ENCODE data around the gene FIBCD1.

DNA sequence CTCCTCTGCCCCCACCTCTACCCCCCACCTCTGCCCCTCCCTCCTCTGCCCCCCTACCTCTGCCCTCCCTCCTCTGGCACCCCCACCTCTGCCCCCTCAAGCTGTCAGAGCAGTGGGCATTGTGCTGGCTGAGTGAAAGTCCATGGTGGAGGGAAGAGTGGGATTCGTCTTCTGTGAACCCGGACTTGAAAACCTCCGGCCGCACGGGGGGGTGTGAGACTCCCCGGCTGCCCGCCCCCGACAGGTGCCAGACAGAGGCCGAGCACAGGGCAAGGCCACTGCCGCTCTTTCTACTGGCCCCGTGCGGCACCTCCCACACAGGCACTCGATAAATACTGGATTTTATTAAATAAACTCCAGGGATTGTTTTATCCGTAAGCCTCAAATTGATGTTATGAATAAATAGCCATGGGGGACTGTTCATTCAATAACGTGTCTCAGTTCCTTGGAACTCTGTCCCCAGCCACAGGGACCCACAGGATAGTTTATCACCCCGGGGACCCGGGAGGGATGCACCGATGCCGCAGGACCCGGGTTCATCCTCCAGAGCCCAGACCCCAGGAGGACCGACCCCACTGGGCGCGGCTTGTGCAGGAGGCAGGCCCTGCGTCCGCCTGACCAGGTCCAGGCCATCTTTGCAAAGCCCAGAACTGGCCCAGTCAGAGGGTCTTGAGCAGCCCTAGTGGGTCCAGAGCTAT is 39.8 kb downstream of the FIBCD1 start:
- TF ChIP-seq POLR2AphosphoS5 (IDR thresholded peaks at IDR 0.05; ENCODE audit: low read depth, low read length) (no peak), TAF1 (IDR thresholded peaks at IDR 0.05; ENCODE audit: low read depth, low read length) (no peak), POLR2A (IDR thresholded peaks at IDR 0.05; ENCODE audit: low read depth, low read length) (no peak)
